GM20431 (cell line): Measurements from ENCODE around the gene FAAP100.

ENCODE experiments used
- in situ Hi-C: fragments of 300-500 bp; cut with MseI, MboI; formaldehyde crosslinking; loops from one replicate; pipeline ENCODE4 v1.15.0; 2020; ENCODE audit warnings: low sequenced_read_pairs; ENCODE audit not compliant: unreplicated experiment

The FAAP100 gene

DNA sequence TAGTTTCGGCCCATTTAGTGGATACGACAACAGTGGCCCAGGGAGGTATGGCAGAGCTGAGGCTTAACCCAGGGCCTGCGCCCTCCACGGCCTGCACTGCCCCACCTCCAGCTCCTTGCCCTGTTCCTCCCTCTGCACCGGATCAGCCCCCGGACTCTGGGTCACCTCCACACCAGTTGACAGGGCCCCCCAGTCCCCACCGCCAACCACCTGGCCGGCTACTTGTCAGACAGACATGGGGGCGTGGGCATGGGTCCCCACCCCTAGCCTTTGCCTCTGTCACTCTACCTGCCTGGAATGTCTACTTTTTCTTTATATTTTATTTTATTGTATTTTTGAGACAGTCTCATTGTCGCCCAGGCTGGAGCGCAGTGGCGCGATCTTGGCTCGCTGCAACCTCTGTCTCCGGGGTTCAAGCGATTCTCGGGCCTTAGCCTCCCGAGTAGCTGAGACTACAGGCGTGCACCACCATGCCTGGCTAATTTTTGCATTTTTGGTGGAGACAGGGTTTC is 36.6 kb downstream of the FAAP100 start:
- in situ Hi-C loops: no loop called here

DNA sequence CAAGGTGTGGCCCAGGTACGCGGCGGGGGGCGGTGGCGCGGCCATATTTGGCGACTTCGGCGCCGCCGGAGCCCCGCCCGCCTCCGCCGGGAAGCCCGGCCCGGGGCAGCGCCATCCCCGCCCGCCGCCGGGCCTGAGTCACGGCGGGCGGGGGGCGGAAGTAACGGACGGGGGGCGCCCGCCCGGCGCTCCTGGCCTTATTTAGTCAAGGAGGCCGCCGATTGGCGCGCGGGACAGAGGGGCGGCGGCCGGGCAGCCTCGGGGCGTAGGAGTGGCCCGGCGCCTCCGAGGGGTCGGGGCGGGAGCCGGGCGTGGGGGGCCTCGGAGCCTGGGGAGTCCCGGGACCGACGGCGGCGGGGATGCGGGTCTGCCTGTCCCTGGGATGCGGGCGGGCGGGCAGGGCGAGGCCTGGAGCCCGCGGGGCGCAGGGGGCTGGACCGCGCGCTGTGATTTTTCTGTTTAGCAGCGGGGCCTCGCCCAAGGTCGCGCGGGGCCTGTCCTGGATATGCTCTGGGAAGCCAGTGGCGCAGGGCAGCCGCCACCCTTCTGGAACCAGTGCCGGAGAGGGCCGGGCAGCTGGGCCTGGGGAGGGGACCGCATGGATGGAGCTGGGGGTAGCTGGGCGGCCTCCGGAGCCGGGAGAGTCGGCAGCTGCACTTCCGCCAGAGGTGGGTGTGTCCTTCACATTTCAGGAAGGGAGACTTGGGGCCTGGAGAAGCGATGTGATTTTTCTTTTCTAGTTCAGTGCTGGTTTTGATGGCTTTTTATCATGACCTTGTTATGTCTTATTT is 37.2 kb downstream of the FAAP100 start:
- in situ Hi-C loops: no loop called here

DNA sequence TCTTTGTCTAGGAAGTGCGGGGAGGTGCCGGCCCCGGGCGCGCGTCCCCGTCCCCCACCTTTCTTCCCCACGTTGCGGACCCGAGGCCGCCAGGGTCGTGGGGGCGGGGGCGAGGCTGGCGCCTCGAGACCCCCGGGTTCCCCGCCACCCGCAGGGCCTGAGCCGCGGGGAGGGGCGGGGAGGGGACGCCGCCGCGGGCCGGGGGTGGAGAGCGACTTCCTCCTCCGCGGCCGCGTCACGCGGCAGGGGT is 37.7 kb downstream of the FAAP100 start:
- in situ Hi-C loops: no loop called here

DNA sequence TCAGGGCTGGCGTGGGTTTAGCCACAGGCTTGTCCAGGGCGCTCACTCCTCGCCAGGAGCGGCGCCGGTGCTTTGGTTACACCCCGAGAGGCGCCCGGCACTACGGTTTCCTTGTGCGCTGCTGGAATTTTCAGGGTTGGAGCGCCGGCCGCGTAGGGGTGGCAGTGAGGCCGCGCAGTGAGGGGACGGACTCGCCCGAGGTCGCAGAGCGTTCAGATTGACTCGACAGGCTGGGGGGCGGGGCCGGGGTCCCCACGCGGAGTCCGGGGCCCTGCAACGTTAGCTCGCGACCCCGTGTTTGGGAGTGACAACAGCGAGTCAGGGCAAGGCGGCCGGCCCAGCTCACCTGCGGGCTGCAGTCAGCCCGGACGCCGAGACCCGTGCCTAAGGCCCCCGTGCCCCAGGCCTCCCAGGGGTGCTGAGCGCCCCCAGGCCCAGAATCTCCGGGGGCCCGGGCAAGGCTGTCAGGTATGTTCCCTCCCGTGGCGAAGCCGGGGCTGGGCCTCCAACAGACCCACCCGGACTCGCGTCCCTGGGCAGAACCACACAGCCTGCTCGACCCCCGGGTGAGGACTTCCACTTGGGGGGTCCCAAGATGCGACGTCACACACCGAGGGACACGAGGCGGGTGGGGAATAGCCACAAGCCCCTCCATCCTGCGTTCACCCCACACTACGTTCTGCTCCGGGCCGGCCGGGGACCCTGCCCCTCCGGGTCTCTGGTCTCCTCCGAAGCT is 38.2 kb downstream of the FAAP100 start:
- in situ Hi-C loops: no loop called here

DNA sequence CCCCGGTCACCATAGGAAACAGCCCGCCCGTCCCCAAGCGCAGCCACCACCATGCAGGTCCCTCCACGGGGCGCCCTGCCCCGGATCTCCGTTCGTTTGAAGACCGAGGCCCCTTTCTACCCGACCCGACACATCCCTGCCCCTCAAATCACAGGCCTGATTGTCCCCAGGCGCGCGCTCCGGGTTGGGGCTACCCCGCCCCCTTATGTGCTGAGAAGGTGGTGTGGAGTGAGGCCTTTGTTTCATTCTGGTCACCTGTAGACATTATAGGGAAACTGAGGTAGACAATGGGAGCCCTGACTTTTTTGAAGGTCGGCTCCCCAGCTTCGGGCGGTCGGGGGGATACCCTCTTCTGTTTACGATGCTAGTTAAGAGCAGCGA is 38.8 kb downstream of the FAAP100 start:
- in situ Hi-C loops: no loop called here

DNA sequence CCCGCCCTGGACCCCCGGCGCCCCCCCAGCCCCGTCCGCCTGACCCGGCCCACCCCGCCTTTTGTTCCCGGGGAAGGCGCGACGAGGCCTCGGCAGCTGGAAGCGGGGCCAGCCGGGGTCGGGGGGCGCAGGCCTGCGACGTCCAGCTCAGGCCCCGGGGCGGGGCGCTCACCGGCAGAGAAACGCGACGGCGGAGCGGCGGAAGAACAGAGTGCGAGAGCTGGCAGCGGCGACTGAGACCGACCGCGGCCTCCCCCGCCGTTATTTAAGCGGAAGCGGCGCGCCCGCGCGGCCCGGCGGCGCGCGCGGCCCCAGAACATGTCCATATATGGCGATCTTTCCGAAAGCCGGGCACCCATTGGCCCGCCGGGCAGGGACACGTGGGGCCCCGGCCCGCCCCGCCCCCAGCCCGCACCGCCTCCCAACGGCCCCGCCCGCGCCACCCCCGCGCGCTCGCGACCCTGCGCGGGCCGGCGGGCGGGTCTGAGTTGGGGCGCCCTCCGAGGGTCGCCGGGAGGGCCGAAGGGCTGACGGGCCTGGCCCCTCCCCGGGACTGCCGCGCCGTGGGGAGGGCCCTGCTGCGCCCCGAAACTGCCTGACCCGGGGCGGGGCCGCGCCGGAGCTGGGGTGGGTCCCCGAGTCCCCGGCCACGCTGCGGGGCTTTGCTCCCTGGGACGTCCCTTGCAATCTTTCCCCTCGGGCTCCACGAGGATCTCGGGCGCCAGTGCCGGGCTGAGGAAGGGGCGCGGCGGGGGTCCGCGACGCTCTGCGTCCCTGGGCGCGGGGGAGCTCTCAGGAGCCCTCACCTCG is 39.4 kb downstream of the FAAP100 start, which contains the start of gene ACTG1:
ACTG1 (minus strand) TSS at position 238 of the 810 bp plus-strand sequence. CDS start 445 bp downstream, outside the sequence.
- in situ Hi-C loops: no loop called here

DNA sequence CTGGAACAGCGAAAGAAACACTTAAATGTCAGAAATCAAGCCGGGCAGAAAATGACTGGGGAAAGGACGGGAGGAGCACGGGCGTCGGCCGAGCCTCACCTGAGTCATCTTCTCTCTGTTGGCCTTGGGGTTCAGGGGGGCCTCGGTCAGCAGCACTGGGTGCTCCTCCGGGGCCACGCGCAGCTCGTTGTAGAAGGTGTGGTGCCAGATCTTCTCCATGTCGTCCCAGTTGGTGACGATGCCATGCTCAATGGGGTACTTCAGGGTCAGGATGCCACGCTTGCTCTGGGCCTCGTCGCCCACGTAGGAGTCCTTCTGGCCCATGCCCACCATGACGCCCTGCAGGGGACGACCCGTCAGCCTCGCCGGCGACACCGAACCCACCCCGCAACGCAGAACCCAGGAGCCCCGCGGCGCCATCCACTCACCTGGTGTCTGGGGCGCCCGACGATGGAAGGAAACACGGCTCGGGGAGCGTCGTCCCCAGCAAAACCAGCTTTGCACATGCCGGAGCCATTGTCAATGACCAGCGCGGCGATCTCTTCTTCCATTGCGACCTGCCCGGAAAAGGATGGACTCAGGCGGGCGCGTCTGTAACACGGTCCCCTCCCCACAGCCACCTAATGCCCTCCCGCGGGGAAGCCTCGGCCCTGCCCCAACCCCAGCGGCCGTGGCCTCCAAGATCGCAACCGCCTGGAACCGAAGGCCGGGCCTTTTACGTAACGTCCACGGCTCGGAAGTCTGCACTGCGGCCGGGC is 40.2 kb downstream of the FAAP100 start:
- in situ Hi-C loops: no loop called here

DNA sequence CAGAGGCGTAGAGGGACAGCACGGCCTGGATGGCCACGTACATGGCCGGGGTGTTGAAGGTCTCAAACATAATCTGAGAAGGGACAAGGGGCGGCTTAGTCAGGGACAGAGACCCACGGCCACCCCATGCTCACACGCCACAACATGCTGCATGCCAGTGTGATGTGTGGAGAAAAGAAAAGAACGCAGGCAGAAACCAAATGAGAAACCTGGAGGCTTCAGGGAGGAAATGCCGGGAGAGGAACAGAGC is 40.7 kb downstream of the FAAP100 start:
- in situ Hi-C loops: no loop called here

DNA sequence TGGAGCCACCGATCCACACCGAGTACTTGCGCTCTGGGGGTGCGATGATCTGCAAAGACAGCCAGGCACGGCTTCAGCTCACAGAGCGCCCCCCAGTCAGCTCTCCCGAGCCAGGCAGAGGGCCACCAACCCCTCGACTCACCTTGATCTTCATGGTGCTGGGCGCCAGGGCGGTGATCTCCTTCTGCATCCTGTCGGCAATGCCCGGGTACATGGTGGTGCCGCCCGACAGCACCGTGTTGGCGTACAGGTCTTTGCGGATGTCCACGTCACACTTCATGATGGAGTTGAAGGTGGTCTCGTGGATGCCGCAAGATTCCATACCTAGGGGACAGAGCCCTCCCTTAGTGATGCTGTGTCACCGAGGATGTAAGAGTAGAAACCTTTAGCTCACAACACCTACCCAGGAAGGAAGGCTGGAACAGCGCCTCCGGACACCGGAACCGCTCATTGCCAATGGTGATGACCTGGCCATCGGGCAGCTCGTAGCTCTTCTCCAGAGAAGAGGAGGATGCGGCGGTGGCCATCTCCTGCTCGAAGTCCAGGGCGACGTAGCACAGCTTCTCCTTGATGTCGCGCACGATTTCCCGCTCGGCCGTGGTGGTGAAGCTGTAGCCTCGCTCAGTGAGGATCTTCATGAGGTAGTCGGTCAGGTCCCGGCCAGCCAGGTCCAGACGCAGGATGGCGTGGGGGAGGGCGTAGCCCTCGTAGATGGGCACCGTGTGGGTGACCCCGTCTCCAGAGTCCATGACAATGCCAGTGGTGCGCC is 41.2 kb downstream of the FAAP100 start:
- in situ Hi-C loops: no loop called here

DNA sequence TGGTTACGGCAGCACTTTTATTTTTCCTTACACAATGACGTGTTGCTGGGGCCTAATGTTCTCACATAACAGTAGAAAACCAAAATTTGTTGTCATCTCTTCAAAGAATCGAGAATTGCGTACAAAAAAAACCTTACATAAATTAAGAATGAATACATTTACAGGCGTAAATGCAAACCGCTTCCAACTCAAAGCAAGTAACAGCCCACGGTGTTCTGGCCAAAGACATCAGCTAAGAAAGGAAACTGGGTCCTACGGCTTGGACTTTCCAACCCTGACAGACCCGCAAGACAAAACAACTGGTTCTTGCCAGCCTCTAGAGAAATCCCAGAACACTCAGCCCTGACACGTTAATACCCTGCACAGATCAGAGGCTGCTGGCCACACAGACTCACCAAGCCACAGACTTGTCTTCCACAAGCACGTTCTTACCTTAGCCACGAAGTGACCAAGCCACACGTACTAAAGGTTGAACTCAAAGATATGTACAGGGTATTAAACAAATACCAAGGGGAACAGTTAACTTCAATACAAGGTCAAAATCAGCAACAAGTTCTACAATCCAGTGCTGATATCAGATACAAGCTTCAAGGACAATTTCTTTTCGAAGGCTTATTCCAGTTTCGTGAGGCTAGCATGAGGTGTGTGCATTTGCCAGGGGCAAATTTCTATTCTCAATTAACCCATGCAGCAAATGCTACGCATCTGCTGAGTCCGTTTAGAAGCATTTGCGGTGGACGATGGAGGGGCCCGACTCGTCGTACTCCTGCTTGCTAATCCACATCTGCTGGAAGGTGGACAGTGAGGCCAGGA is 42.0 kb downstream of the FAAP100 start:
- in situ Hi-C loops: no loop called here

DNA sequence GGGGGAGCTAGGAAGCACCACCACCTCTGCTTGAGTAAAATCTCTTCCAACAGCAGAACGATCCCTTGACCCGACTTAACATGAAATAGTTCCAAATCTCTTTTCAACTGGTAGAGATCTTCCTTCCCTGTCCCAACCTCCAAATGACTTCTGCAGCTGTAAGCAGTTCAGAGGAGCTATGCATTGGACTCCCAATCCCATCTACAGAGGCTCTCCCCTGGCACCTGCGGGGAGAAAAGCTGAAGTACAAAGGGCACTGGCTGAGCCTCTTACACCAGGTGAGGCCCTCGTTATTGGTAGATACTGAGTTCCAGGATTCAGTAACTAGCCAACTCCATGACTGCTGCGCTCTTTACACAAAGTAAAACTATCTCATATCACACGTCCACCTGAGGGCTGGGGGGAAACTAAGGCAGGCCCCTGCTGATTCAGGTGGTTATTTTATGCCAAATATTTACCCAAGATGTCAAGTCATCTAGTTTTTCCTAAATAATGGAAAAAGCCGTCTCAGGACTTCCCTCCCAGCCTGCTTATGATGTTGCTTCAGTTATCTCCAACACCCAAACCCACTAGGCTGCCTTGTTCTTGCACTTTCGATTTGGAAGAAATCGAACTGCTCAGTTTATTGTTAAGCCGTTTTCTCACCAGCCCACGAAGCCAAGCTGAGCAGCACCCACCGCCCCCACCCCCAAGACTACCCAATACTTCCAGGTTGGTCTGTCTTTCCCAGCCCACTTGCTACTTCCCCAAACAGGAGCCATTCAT is 42.8 kb downstream of the FAAP100 start:
- in situ Hi-C loops: no loop called here

DNA sequence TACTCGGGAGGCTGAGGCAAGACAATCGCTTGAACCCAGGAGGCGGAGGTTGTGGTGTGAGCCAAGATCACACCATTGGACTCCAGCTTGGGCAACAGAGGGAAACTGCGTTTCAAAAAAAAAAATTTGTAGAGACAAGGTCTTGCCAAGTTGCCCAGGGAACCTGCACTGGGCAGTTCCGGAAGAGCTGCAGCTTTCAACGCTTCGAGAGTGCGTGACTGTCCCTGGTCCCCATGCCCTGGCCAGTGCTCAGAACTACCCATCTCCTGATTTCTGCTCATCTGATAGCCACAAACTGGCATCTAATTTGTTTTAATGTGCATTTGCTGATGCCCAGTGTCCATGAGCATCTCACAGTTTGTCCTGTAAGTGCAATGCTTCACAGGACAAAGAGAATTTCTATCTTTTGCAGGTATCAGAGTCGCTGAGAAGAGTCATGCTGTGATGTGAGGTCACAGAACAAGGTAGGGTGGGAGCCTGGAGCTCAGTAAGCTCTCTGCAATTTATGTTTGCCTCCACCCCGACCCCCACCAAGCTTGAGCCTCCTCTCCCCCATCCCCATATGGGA is 43.4 kb downstream of the FAAP100 start:
- in situ Hi-C loops: no loop called here

DNA sequence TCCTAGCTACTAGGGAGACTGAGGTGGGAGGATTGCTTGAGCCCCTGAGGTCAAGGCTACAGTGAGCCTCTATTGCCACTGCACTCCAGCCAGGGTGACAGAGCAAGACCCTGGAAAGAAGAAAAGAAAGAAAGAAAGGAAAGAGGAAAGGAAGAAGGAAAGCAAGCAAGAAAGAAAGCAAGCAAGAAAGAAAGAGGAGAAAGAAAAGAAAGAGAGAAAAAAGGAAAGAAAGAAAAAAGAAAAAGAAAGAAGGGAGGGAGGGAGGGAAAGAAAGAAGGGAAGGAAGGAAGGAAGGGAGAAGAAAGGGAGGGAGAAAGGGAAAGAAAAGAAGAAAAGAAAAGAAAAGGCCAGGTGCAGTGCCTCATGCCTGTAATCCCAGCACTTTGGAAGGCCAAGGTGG is 48.5 kb downstream of the FAAP100 start:
- in situ Hi-C loops: no loop called here

DNA sequence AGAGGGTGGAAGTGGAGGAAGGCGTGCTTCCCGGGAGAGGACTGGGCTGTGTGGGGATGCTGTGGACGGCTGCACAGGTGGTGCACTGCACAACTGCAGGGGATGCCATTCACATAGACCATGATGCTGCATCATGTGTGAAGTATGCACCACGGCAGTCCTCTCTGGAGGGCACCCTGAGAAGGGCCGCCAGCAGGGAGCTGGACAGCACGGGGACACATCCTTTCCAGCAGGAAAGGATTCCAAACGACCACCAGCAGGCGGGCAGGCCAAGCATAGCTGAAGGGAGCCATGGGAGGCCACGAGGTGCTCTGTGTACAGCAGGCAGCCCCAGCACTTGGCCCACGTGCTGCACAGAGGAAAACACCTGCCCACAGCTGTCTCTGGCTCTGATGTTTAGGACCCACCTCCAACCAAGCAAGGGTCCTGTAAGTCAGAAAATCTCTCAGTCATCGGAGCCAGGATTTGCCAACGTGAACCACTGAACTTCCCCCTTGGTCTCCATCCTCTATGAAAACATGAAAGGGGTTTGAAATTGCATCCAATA is 49.6 kb downstream of the FAAP100 start:
- in situ Hi-C loops: no loop called here

DNA sequence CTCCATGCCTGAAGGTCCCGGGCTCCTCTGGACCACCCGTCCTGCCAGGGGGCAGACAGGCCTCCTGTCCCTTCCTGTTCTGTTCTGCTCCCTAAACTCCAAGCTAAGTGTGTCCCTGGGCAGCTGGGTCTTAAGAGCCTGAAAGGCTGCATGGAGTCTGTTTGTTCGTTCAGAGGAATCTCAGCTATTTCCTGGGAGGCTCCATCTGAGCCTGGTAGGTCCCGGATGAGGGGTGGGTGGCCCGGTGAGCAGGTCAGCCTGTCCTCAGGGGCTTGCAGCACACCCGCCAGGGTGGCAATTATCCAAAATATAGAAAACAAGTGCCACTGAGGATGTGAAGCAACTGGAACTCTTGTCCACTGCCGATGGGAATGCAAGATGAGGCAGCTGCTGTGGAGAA is 52.1 kb downstream of the FAAP100 start:
- in situ Hi-C loops: no loop called here

DNA sequence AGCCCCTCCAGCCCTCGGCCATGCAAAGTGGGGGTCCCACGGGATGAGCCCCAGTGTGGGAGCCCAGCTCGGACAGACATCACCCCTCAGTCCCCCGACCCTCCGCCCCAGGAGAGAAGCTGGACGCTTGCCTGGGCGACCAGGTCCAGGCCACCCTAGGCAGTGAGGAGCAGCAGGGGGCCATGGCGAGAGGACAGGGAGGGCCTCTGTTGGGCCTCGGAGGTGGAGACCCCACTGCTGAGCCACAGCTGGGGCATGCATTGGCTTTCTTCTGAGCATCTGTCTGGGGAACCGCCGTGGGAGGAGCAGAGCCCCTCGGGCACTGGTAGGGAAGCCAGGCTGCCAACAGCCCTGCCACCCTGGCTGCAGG is 52.6 kb downstream of the FAAP100 start:
- in situ Hi-C loops: no loop called here

DNA sequence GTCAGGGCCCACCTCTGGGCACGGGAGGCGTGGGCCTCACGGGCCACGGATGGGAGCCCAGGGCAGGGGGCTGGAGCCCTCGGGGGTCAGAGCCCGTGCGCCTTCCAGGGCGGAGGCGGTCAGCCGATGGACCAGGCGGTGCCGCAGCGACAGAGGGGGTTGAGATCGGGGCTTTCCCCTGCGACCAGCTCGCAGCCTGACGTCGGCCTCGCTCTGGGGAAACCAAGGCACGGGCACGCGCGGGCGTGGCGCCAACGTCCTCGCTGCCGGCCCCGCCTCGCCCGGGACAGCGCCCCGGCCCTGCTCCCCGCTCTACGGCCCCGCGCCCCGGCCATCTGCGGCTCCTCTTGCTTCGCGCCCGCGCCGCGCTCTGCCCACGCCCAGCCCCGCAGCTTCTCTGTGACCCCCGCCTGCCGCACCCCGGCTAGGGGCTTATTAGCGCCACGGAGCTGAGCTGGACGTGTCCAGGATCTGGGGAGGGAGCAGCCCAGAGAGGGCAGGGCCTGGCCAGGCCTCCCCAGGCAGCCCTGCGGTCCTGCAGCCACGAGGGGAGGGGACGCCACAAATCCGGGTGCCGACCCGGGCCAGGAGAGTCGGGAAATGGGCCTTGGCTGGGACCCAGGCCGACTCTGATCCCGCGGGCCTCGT is 53.1 kb downstream of the FAAP100 start:
- in situ Hi-C loops: no loop called here
